Measurements from ENCODE around the gene F5.
A peak's percentile ranks its signal among the peaks of the same experiment; 100 is the strongest.

The F5 gene

DNA sequence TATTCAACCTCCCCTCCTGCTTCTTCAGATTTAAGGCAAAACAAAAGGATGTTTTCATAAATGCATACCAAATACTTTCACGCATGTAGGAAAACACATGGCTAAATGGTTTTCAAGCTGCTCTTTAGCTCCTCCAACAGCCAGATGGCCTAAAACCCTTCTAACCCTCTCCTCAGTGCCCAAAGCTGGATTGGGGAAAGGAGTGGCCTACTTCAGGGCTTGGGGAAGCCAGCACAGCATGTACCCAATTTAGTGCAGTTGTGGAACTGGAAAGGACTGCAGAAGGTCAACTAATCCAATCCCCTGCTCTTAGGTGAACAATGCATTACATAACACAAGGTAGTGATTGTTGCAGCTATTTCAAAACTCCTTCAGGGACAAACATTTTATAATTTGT lies 9.3 kb downstream of the F5 start:
- TF ChIP-seq, protein P1, sequence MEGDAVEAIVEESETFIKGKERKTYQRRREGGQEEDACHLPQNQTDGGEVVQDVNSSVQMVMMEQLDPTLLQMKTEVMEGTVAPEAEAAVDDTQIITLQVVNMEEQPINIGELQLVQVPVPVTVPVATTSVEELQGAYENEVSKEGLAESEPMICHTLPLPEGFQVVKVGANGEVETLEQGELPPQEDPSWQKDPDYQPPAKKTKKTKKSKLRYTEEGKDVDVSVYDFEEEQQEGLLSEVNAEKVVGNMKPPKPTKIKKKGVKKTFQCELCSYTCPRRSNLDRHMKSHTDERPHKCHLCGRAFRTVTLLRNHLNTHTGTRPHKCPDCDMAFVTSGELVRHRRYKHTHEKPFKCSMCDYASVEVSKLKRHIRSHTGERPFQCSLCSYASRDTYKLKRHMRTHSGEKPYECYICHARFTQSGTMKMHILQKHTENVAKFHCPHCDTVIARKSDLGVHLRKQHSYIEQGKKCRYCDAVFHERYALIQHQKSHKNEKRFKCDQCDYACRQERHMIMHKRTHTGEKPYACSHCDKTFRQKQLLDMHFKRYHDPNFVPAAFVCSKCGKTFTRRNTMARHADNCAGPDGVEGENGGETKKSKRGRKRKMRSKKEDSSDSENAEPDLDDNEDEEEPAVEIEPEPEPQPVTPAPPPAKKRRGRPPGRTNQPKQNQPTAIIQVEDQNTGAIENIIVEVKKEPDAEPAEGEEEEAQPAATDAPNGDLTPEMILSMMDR (IDR thresholded peaks at IDR 0.05; ENCODE audit: insufficient read depth, missing control alignments): no peak
- FAIRE-seq (no peak), DNase-seq (ENCODE audit: insufficient read length, low spot score) (no peak)

DNA sequence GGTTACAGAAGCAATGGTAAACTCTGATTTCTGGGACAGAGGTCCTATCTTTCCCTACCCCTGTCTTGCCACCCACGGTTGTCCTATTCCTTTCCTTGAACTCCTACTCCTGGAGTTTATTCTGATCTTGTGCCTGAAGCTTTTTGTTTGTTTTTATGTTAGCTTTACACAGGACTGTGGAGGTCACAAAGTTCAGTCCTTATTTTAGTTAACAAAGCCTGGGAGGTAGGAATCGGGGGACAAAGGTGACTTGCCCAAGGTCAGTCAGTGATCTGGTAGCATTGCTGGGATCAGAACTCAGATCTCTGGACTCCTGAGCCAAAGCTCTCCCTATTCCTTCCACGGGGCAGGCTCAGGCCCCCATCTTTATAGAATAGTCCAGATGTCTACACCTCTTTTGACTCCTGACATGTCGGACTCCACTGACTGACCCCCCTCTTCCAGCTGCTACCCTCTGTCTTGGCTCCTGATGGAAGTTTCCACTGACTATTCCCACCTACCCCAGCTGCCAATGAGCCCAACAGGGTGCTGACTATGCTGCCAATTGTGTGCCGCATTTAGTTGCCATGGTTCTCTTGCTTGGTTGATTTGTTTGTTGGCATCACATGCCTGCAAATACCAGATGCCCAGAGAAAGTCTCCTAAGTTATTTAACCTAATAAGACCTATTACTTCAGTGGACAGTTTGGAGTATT lies 9.9 kb downstream of the F5 start:
- no peak for DNase-seq (ENCODE audit: insufficient read length, low spot score)

DNA sequence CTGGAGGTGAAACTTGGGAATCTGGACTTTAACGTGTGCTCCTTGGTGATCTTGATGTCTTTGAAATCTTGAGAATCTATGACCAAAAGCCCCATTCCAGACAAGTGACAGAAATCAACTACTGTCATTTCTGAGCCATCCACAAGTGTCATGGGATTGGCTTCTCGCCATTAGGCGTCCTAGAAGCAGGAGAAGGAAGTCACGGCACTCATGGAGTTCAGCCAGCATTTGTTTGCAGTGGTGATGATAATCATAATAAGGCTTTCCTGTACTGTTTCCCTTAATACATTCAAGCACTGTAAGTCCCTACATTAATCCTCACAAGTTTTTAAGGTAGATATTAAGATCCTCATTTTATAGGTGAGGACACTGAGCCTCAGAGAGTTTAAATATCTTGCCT lies 11.9 kb downstream of the F5 start:
- DNase-seq (ENCODE audit: insufficient read length, low spot score) (no peak), FAIRE-seq (no peak)
- TF ChIP-seq, protein P1 (IDR thresholded peaks at IDR 0.05; ENCODE audit: insufficient read depth, missing control alignments): no peak

More for the DNA sequence above, 9.9 kb downstream of the F5 start:
- no peak for FAIRE-seq
- TF ChIP-seq, protein P1 (IDR thresholded peaks at IDR 0.05; ENCODE audit: insufficient read depth, missing control alignments): no peak

DNA sequence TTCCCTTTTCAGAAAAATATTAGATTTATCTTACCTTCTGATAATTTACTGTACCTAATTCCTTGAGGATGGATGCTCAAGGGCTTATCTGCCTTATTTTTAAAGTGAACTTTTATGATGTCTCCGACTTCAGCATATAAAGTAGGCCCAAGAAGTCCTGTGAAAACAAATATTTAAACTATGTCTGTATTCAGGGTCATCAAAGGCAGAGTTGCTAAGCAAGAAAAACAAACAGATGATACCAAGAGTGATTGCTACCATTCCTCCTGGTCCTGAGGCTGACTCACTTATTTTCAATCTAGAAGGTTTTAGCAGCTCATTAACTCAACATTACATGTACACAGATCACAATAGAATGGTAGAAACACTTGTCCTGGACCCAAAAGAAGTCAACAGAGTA lies 14.1 kb downstream of the F5 start:
- no peak for FAIRE-seq

DNA sequence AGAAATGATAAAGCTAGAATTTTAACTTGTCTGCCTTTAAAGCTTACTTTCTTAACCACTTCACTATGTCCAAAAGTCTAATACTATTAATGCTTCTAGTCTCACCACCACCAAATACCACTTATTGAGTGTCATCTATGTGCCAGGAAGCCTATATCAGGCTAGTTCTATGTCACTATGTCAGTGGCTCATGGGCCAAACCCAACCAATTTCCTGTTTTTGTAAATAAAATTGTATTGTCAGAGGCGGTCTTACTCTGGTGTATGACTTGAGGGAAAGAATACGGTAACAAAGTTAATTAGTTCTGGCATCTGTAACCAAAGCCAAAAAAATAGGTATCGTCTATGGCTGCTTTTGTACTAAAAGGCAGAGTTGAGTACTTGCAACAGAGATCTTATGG lies 14.8 kb downstream of the F5 start:
- TF ChIP-seq, protein P1 (IDR thresholded peaks at IDR 0.05; ENCODE audit: insufficient read depth, missing control alignments): no peak
- FAIRE-seq: peak; percentile 56
- no peak for DNase-seq (ENCODE audit: insufficient read length, low spot score)

More for the DNA sequence above, 14.1 kb downstream of the F5 start:
- DNase-seq (ENCODE audit: insufficient read length, low spot score): no peak
- TF ChIP-seq, protein P1 (IDR thresholded peaks at IDR 0.05; ENCODE audit: insufficient read depth, missing control alignments): no peak

DNA sequence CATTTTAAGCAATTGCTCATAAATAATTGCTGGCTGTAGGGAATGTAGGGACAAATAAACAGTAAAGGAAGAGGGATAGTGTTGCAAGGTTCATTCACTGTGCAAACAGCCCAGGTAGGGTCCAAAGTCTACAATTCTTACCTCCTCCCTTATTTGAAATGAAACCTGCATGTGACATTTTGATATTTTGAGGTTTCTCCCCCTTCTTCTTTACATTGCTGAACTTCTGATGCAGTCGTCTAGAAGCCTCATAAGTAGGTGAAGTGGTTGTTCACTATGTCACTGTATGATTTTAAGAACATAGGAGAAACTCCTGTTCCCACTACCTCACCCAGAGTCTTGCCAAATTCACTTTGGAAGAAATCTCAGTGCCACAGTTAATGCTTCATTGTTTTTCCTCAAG lies 16.1 kb downstream of the F5 start:
- TF ChIP-seq, protein P1 (IDR thresholded peaks at IDR 0.05; ENCODE audit: insufficient read depth, missing control alignments): no peak
- DNase-seq (ENCODE audit: insufficient read length, low spot score) (no peak), FAIRE-seq (peak; percentile 48)

DNA sequence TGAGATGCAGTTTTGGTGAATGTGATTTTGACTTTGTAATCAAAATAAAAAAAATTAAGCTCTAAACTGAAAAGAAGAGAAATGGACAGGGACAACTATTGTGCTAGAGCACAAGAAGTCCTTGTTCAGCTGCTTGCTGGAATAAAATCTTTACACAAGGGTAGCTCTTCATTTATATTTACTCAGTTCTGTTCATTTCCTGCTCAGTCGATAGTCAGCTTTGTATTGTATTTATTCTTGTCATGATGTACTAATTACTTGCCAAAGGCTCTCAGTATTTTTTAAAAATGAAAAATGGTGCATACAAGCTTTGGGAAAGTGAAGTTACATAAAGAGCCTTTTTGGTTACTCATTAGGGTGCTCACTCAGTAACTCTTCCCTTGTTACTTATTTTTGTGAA lies 17.8 kb downstream of the F5 start:
- FAIRE-seq (no peak), DNase-seq (ENCODE audit: insufficient read length, low spot score) (no peak)
- TF ChIP-seq, protein P1 (IDR thresholded peaks at IDR 0.05; ENCODE audit: insufficient read depth, missing control alignments): no peak

Measured in D721Med (cell line).